Loucy (cell line): ENCODE measurements around the gene TMED4.

ENCODE experiments used
- H2AFZ ChIP-seq: fragments of 200-600 bp; sonication (generic); 2 replicates; pipeline ENCODE4 v1.6.0; 2016; ENCODE audit warnings: antibody characterized with exemption, mild to moderate bottlenecking, low read length, moderate library complexity
- H3F3A ChIP-seq: fragments of 200-600 bp; 2 replicates; pipeline ENCODE4 v1.6.0; 2016; ENCODE audit warnings: antibody characterized with exemption, low read depth, mild to moderate bottlenecking
- H3K27me3 ChIP-seq: fragments of 200-600 bp; sonication (generic); 2 replicates; pipeline ENCODE4 v1.6.1; 2014; ENCODE audit warnings: low read length, mild to moderate bottlenecking; ENCODE audit not compliant: insufficient read depth, poor library complexity, severe bottlenecking
- H3K36me3 ChIP-seq: fragments of 200-600 bp; sonication (generic); 2 replicates; pipeline ENCODE4 v1.6.1; 2016; ENCODE audit warnings: low read length; ENCODE audit not compliant: insufficient read depth
- H3K4me1 ChIP-seq: fragments of 200-600 bp; sonication (generic); 2 replicates; pipeline ENCODE4 v1.5.1; 2014; ENCODE audit warnings: low read length, mild to moderate bottlenecking; ENCODE audit not compliant: insufficient read depth, poor library complexity, severe bottlenecking
- H3K4me2 ChIP-seq: fragments of 200-600 bp; sonication (generic); 2 replicates; pipeline ENCODE4 v1.6.0; 2014; ENCODE audit warnings: antibody characterized with exemption, low read length, low read depth, mild to moderate bottlenecking; ENCODE audit not compliant: poor library complexity, severe bottlenecking
- H3K4me3 ChIP-seq: fragments of 200-600 bp; sonication (generic); 2 replicates; pipeline ENCODE4 v1.5.1; 2014; ENCODE audit warnings: low read length, mild to moderate bottlenecking, mixed read lengths; ENCODE audit not compliant: poor library complexity, severe bottlenecking
- H3K79me2 ChIP-seq: fragments of 200-600 bp; sonication (generic); 2 replicates; pipeline ENCODE4 v1.6.1; 2014; ENCODE audit warnings: low read length; ENCODE audit not compliant: insufficient read depth
- H3K9ac ChIP-seq: fragments of 200-600 bp; sonication (generic); 2 replicates; pipeline ENCODE4 v1.6.0; 2014; ENCODE audit warnings: mild to moderate bottlenecking, low read depth, low read length, moderate library complexity; ENCODE audit not compliant: poor library complexity, severe bottlenecking
- H3K9me2 ChIP-seq: fragments of 200-600 bp; sonication (generic); replicated peaks from 2 replicates; pipeline ENCODE4 v1.6.1; 2016; ENCODE audit warnings: low read depth, low read length, mixed read lengths
- H3K9me3 ChIP-seq: fragments of 200-600 bp; sonication (generic); 2 replicates; pipeline ENCODE4 v1.6.1; 2014; ENCODE audit warnings: mild to moderate bottlenecking, antibody characterized with exemption, low read length, low read depth; ENCODE audit not compliant: insufficient read depth
- H4K20me1 ChIP-seq: fragments of 200-600 bp; sonication (generic); 2 replicates; pipeline ENCODE4 v1.6.0; 2014; ENCODE audit warnings: antibody characterized with exemption, low read length, mild to moderate bottlenecking; ENCODE audit not compliant: insufficient read depth, poor library complexity, severe bottlenecking
- EZH2phosphoT487 ChIP-seq: fragments of 200-600 bp; IDR thresholded peaks from 2 replicates; pipeline ENCODE4 v1.6.1; 2018; ENCODE audit warnings: antibody characterized with exemption, mild to moderate bottlenecking, moderate library complexity, borderline replicate concordance
- TF ChIP-seq, protein P1 (sequence below): fragments of 200-600 bp; sonication (generic); conservative IDR thresholded peaks from 2 replicates; pipeline ENCODE4 v1.5.1; 2014; ENCODE audit warnings: mild to moderate bottlenecking, antibody characterized with exemption, low read length

Gene TMED4

DNA sequence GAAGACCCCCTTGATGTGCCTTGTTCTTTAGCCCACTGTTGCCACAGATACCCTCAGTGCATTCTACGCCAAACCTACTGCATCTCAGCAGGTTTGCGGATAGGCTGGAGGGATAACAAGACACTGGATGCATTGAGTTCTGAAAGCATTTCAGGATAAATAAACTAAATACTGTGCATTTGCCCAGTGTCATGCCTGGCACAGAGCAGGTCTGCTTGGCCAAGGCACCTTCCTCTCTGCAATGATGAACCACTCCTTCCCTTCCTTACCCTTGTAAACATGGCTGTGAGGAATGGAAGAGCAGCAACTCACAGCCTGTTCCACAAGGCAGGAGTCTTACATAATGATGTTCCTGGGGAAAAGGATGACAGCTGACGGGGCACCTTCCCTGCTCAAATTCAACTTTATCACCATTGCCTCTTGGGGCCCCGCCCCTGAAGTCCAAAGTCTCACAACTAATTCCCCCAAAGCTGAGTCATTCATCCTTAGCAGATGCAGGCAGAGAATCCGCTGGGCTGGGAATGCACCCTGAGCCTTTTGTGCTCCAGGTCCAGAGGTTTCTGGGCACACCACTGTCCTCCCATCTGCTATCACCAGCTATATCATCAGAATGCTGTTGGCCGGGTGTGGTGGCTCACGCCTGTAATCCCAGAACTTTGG, 19.9 kb downstream of the TMED4 start:
- Histone ChIP-seq H3F3A (no peaks in the 10 kb centered on the region), H4K20me1 (no peaks in the 10 kb centered on the region), H3K9me3 (no peaks in the 10 kb centered on the region), H3K4me3 (no peak overlapping the region), H3K9ac (no peak overlapping the region), H3K36me3 (peaks cover 12% of the 10 kb centered on the region; the same call in 1 of the 2 replicates), H3K79me2 (no peaks in the 10 kb centered on the region), H3K27me3 (no peaks in the 10 kb centered on the region), H3K4me2 (no peak overlapping the region), H3K9me2 (no peaks in the 10 kb centered on the region), H3K4me1 (no peaks in the 10 kb centered on the region), H2AFZ (no peak overlapping the region)
- TF ChIP-seq, protein P1, sequence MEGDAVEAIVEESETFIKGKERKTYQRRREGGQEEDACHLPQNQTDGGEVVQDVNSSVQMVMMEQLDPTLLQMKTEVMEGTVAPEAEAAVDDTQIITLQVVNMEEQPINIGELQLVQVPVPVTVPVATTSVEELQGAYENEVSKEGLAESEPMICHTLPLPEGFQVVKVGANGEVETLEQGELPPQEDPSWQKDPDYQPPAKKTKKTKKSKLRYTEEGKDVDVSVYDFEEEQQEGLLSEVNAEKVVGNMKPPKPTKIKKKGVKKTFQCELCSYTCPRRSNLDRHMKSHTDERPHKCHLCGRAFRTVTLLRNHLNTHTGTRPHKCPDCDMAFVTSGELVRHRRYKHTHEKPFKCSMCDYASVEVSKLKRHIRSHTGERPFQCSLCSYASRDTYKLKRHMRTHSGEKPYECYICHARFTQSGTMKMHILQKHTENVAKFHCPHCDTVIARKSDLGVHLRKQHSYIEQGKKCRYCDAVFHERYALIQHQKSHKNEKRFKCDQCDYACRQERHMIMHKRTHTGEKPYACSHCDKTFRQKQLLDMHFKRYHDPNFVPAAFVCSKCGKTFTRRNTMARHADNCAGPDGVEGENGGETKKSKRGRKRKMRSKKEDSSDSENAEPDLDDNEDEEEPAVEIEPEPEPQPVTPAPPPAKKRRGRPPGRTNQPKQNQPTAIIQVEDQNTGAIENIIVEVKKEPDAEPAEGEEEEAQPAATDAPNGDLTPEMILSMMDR = no peak

DNA sequence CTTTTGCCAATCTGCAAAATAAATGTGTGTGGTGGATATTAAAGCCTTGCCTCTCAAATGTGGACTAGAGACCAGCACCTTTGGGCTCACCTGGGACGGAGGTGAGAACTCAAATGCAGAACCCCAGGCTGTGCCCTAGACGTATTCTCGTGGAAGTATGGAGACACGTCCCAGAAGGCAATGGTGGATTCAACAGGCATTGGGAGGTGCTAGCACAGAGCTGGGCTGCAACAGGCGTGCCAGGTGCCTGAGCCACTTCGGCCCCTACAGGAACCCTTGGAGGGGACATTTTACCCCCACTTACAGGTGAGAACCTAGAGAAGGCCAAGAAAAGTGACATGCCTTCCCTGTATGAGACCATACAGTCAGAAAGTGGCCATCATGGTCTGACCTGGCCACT, 20.6 kb downstream of the TMED4 start:
- Histone ChIP-seq H3K27me3 (no peaks in the 10 kb centered on the region), H3K9ac (no peak overlapping the region), H4K20me1 (no peaks in the 10 kb centered on the region), H3K9me2 (no peaks in the 10 kb centered on the region), H3K9me3 (no peaks in the 10 kb centered on the region), H3K4me1 (no peaks in the 10 kb centered on the region), H3K4me2 (no peak overlapping the region), H3K36me3 (peaks cover 11% of the 10 kb centered on the region; the same call in 1 of the 2 replicates), H3F3A (no peaks in the 10 kb centered on the region), H3K4me3 (no peak overlapping the region), H2AFZ (no peak overlapping the region), H3K79me2 (no peaks in the 10 kb centered on the region)
- no peak for TF ChIP-seq EZH2phosphoT487
- TF ChIP-seq, protein P1 = no peak

DNA sequence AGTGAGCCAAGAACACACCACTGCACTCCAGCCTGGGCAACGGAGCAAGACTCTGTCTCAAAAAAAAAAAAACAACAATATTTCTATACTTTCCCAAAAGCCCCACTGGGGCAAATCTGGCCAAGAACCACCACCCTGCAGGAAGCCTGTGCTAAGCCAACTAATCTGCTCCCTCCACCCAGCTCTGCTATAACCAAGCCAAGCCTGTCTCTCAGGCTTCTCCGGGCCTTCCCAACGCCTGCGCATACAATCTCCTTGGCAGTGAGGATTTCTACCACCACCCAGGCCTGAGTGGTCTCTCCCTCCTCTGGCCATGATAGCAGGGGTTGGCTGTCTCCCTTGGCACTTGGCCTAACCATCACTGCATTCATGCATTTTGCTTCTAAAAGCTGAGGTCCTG, 22.5 kb downstream of the TMED4 start:
- H3K4me2 ChIP-seq = no peak overlapping the region
- H3K4me1 ChIP-seq = no peaks in the 10 kb centered on the region
- peaks cover 2% of the 10 kb centered on the region; the same call in 1 of the 2 replicates for H3K36me3 ChIP-seq
- H3F3A ChIP-seq = no peaks in the 10 kb centered on the region
- no peaks in the 10 kb centered on the region for H3K9me3 ChIP-seq
- H3K9me2 ChIP-seq = no peaks in the 10 kb centered on the region
- H2AFZ ChIP-seq = no peak overlapping the region
- no peak overlapping the region for H3K4me3 ChIP-seq
- no peaks in the 10 kb centered on the region for H3K79me2 ChIP-seq
- TF ChIP-seq EZH2phosphoT487 = no peak
- TF ChIP-seq, protein P1 = no peak
- no peaks in the 10 kb centered on the region for H4K20me1 ChIP-seq
- H3K27me3 ChIP-seq = no peaks in the 10 kb centered on the region
- H3K9ac ChIP-seq = no peak overlapping the region
